GM12873 (cell line): ENCODE measurements around the gene SLC17A2.

Source experiments
- CTCF ChIP-seq: IDR thresholded peaks from 2 replicates; pipeline ENCODE4 v1.5.1; 2012; ENCODE audit warnings: low read depth, mild to moderate bottlenecking, moderate library complexity, low read length, control low read depth; ENCODE audit not compliant: insufficient read depth; ENCODE audit errors: missing control alignments

Gene SLC17A2

GRCh38 chr6:25875926-25876602 is 54.4 kb downstream of the SLC17A2 start:
- TF ChIP-seq CTCF: no peak

- no peak for TF ChIP-seq CTCF
Measured at GRCh38 chr6:25875563-25875905, 55.0 kb downstream of the SLC17A2 start.

- TF ChIP-seq CTCF: no peak
Measured at GRCh38 chr6:25874822-25875562, 55.5 kb downstream of the SLC17A2 start.

GRCh38 chr6:25874118-25874517 is 56.4 kb downstream of the SLC17A2 start, which contains the start of gene SLC17A3:
TSS of gene SLC17A3 (minus strand) at chr6:25874243. CDS start at chr6:25868387, 5,856 bp downstream.
- no peak for TF ChIP-seq CTCF

GRCh38 chr6:25872814-25873213 is 57.7 kb downstream of the SLC17A2 start:
- no peak for TF ChIP-seq CTCF

- no peak for TF ChIP-seq CTCF
Measured at GRCh38 chr6:25869840-25870239, 60.7 kb downstream of the SLC17A2 start.

- TF ChIP-seq CTCF: no peak
Measured at GRCh38 chr6:25868436-25869183, 61.9 kb downstream of the SLC17A2 start.
